ENCODE results near the gene PDE11A.

PDE11A gene

DNA sequence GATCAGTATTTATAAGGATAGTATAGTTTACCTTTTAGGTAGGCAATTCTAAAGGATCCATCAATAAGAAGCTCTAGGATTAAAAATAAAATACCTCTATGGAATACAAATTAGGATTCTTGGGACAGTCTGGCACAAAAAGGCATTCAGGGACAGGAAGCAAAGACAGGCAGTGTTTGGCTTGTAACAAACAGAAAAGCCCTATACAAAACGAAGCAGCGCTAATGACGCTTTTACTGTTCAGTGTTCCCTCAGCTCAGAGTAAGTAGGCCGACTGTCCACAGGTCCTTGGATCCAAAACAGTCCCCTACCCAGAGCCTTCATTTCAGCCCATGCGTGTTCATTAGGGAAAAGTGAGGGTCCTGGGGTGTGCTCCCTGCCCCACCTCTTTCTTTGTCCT, 443.7 kb downstream of the PDE11A start (continued):
- TF ChIP-seq, protein P1, sequence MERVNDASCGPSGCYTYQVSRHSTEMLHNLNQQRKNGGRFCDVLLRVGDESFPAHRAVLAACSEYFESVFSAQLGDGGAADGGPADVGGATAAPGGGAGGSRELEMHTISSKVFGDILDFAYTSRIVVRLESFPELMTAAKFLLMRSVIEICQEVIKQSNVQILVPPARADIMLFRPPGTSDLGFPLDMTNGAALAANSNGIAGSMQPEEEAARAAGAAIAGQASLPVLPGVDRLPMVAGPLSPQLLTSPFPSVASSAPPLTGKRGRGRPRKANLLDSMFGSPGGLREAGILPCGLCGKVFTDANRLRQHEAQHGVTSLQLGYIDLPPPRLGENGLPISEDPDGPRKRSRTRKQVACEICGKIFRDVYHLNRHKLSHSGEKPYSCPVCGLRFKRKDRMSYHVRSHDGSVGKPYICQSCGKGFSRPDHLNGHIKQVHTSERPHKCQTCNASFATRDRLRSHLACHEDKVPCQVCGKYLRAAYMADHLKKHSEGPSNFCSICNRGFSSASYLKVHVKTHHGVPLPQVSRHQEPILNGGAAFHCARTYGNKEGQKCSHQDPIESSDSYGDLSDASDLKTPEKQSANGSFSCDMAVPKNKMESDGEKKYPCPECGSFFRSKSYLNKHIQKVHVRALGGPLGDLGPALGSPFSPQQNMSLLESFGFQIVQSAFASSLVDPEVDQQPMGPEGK (CRISPR knock-in tag; IDR thresholded peaks at IDR 0.05; ENCODE audit: borderline replicate concordance) = no peak
- TF ChIP-seq BACH2 (CRISPR knock-in tag; IDR thresholded peaks at IDR 0.05; ENCODE audit: borderline replicate concordance) = no peak

DNA sequence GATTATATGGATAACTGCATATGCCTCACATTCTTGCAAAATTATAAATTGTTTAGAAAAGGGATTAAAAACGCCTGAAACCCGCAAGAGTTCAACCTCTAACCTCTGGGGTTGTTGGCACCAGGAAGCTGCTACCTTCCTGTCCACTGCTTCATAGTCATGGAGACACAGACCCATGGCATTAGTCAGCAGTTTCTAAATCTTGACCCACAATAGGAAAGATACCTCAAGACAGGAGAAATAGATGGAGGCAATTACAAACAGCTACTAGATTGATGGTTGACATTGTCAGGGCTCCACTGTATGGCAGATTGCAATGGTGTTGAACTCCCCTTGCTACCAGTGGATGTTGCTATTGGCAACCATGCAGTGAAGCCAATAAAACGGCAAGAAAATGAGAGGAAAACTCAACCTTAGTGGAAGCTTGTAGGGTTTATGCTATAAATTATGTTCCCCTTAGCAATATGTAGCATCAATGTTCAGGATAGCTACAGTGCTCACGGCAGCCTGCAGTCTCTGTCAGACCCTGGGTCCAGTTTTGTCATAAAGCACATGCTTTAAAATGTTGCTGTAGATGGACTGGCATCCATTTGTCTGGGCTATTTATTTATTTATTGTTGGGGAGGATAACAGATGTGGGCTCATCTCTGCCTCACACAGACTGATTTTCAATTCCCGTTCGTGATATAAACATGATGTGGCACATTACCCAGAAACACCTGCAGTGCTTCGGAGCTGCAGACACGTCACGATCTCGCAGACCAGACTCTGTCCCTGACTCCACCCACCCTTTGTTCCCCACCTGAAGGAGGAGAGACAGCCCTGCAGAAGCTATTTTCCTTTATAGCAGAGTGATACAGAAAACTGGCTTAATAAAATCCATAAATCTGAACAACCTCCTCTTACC, 446.6 kb downstream of the PDE11A start:
- no peak for ATAC-seq
- TF ChIP-seq, protein P2, sequence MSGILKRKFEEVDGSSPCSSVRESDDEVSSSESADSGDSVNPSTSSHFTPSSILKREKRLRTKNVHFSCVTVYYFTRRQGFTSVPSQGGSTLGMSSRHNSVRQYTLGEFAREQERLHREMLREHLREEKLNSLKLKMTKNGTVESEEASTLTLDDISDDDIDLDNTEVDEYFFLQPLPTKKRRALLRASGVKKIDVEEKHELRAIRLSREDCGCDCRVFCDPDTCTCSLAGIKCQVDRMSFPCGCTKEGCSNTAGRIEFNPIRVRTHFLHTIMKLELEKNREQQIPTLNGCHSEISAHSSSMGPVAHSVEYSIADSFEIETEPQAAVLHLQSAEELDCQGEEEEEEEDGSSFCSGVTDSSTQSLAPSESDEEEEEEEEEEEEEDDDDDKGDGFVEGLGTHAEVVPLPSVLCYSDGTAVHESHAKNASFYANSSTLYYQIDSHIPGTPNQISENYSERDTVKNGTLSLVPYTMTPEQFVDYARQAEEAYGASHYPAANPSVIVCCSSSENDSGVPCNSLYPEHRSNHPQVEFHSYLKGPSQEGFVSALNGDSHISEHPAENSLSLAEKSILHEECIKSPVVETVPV (CRISPR knock-in tag; IDR thresholded peaks at IDR 0.05) = no peak
- TF ChIP-seq OSR1 (CRISPR knock-in tag; IDR thresholded peaks at IDR 0.05) = no peak
- no peak for TF ChIP-seq ZNF70 (CRISPR knock-in tag; IDR thresholded peaks at IDR 0.05)
- no peak for TF ChIP-seq ZFP30 (CRISPR knock-in tag; IDR thresholded peaks at IDR 0.05)
- TF ChIP-seq GLIS3 (CRISPR knock-in tag; IDR thresholded peaks at IDR 0.05) = no peak

DNA sequence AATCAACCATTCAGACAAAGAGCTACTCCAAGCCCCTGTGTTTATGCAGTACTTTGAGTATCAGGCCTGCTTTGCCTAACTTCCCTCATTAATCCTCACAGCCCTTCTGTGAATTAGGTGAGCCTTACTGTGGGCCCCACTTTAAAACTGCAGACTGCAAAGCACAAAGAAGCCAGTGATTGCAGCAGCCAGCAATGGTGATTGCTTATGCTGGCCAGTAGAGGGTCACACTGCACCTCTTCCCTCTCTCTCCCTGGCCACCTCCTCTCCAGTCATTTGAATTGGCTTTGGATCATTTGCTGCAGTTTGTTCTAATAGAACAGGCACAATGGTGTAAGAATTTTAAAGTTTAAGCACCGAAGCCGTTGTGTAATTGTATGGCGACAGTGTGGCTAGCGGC, 450.1 kb downstream of the PDE11A start:
- ATAC-seq = no peak
- TF ChIP-seq, protein P1 (CRISPR knock-in tag; IDR thresholded peaks at IDR 0.05; ENCODE audit: borderline replicate concordance) = no peak
- TF ChIP-seq OSR1 (CRISPR knock-in tag; IDR thresholded peaks at IDR 0.05) = no peak
- no peak for TF ChIP-seq RARB (CRISPR knock-in tag; IDR thresholded peaks at IDR 0.05)
- no peak for TF ChIP-seq PPARA (CRISPR knock-in tag; IDR thresholded peaks at IDR 0.05; ENCODE audit: borderline replicate concordance)
- TF ChIP-seq ZNF8 (CRISPR knock-in tag; IDR thresholded peaks at IDR 0.05) = no peak
- no peak for TF ChIP-seq ZFP30 (CRISPR knock-in tag; IDR thresholded peaks at IDR 0.05)
- TF ChIP-seq, protein P2 (CRISPR knock-in tag; IDR thresholded peaks at IDR 0.05) = no peak

DNA sequence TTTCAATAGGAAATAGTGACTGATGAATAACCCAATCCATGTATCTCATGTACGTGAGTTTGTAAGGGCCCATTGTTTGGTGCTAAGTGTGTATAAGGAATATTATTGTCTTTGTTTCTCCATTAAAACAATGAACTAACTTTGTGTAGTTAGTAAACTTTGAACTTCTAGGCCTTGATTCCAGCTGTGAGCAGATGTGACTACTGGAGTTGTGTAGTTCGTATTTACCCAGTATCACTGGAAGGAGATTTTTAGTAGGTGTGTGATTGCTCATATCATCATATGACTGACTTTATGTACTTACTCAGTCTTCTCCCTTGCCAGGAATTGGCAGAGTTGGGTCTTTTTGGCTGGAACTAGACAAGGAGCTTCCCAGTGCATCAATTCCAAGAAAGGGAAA, 452.6 kb downstream of the PDE11A start:
- no peak for ATAC-seq
- TF ChIP-seq, protein P1 (CRISPR knock-in tag; IDR thresholded peaks at IDR 0.05; ENCODE audit: borderline replicate concordance) = no peak
- TF ChIP-seq ZNF565 (CRISPR knock-in tag; conservative IDR thresholded peaks at IDR 0.05; ENCODE audit: low read depth) = no peak
- TF ChIP-seq ZNF8 (CRISPR knock-in tag; IDR thresholded peaks at IDR 0.05) = no peak
- no peak for TF ChIP-seq GLIS3 (CRISPR knock-in tag; IDR thresholded peaks at IDR 0.05)
- TF ChIP-seq TOX (CRISPR knock-in tag; IDR thresholded peaks at IDR 0.05; ENCODE audit: borderline replicate concordance) = no peak
- TF ChIP-seq CSDC2 (CRISPR knock-in tag; IDR thresholded peaks at IDR 0.05) = no peak
- TF ChIP-seq, protein P2 (CRISPR knock-in tag; IDR thresholded peaks at IDR 0.05) = no peak
- no peak for TF ChIP-seq ZNF70 (CRISPR knock-in tag; IDR thresholded peaks at IDR 0.05)
- no peak for TF ChIP-seq ZFP30 (CRISPR knock-in tag; IDR thresholded peaks at IDR 0.05)
- TF ChIP-seq RARB (CRISPR knock-in tag; IDR thresholded peaks at IDR 0.05) = no peak
- TF ChIP-seq ESRRG (CRISPR knock-in tag; IDR thresholded peaks at IDR 0.05) = no peak
